ENCODE measurements around the gene PNMT. TPM values are rescaled to one million over a fixed set of nuclear protein-coding genes. Genes with fewer than 3 reads are reported as not detected.
"Not testable (repeated sequence)": the region's sequence is repeated elsewhere in the genome, so short reads cannot be mapped to it uniquely, and the experiment has no call there.

PNMT gene
- total and polyA plus RNA-seq, 7 donors = 5.9 to 15.3 (median 8.6) TPM

GRCh38 chr17:39694593-39694992 is 26.3 kb downstream of the PNMT start:
- TF ChIP-seq, protein P1, sequence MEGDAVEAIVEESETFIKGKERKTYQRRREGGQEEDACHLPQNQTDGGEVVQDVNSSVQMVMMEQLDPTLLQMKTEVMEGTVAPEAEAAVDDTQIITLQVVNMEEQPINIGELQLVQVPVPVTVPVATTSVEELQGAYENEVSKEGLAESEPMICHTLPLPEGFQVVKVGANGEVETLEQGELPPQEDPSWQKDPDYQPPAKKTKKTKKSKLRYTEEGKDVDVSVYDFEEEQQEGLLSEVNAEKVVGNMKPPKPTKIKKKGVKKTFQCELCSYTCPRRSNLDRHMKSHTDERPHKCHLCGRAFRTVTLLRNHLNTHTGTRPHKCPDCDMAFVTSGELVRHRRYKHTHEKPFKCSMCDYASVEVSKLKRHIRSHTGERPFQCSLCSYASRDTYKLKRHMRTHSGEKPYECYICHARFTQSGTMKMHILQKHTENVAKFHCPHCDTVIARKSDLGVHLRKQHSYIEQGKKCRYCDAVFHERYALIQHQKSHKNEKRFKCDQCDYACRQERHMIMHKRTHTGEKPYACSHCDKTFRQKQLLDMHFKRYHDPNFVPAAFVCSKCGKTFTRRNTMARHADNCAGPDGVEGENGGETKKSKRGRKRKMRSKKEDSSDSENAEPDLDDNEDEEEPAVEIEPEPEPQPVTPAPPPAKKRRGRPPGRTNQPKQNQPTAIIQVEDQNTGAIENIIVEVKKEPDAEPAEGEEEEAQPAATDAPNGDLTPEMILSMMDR (IDR thresholded peaks at IDR 0.05) = no peak
- Histone ChIP-seq H3K9me3 (no peaks in the 10 kb centered on the region), H3K27me3 (ENCODE audit: insufficient read depth in 3 of 3, low read length in 2 of 3) (no peaks in the 10 kb centered on the region), H3K4me3 (no peak overlapping the region), H3K36me3 (ENCODE audit: insufficient read depth in 1 of 2, low read depth in 1 of 2) (peaks cover 0 to 27% of the 10 kb centered on the region in 2 donors), H3K27ac (no peak overlapping the region), H3K4me1 (peaks cover 5% of the 10 kb centered on the region)
- ATAC-seq (no peak), DNase-seq (peak in 1 of 2 donors; percentile 3)
- intact Hi-C loops (cut with DNase I) = no loop called here
- WGBS, 3 donors = 86 to 93% (median 89%) methylated on average over 5 of the region's 5 CpGs

DNA sequence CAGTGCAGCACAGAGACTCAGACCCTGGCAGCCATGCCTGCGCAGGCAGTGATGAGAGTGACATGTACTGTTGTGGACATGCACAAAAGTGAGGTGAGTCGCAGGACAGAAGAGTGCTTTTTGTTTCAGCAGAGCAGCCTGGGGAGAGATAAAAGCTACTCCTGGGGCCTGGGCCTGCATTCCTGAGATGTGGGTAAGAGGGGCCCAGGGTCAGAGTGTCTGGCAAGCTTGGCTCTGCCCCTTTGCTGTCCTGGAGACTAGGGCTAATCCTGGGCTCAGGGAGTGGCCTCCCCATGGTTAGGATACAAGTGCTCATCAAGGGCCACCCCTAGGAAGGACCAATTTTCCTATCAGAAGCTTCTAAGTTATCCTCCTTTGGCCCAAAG is 26.8 kb downstream of the PNMT start:
- peaks cover 0 to 27% of the 10 kb centered on the region in 2 donors for H3K36me3 ChIP-seq (ENCODE audit: insufficient read depth in 1 of 2, low read depth in 1 of 2)
- H3K9me3 ChIP-seq = no peaks in the 10 kb centered on the region
- H3K4me3 ChIP-seq = no peak overlapping the region
- H3K27ac ChIP-seq = no peak overlapping the region
- peak in 1 of 2 donors; percentile 32 for DNase-seq
- TF ChIP-seq, protein P1 (IDR thresholded peaks at IDR 0.05) = no peak
- intact Hi-C loops (cut with DNase I) = no loop called here
- H3K27me3 ChIP-seq (ENCODE audit: insufficient read depth in 3 of 3, low read length in 2 of 3) = no peaks in the 10 kb centered on the region
- ATAC-seq = no peak
- WGBS, 3 donors = 92 to 96% (median 94%) methylated on average over 2 of the region's 2 CpGs
- H3K4me1 ChIP-seq = peaks cover 6% of the 10 kb centered on the region

DNA sequence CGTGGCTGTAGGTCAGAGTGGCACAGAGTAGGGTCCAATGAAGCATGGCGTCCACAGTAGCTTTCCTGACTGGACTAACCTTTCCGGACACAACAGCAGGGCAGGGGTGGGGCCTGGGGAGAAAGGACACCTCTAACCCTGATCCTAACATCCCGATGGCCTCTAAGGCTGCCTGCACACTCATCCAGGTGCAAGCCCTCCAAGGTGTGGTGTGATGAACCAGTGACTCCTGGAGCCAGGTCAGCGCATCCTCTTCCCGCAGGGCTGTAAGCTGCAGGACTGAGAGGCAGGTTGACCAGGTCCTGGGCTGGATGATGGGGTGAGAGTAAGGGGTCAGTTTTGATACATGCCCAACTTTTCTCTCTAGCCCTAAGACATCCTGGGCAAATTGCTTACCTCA is 28.5 kb downstream of the PNMT start:
- 85 to 86% (median 86%) methylated on average over 6 of the region's 6 CpGs for WGBS, 3 donors
- H3K4me1 ChIP-seq = peaks cover 14% of the 10 kb centered on the region
- H3K27me3 ChIP-seq (ENCODE audit: insufficient read depth in 3 of 3, low read length in 2 of 3) = no peaks in the 10 kb centered on the region
- H3K27ac ChIP-seq = no peak overlapping the region
- TF ChIP-seq, protein P1 (IDR thresholded peaks at IDR 0.05) = no peak
- H3K9me3 ChIP-seq = no peaks in the 10 kb centered on the region
- H3K4me3 ChIP-seq = no peak overlapping the region
- intact Hi-C loops (cut with DNase I) = no loop called here
- DNase-seq = peak in 1 of 2 donors; percentile 18
- H3K36me3 ChIP-seq (ENCODE audit: insufficient read depth in 1 of 2, low read depth in 1 of 2) = peaks cover 0 to 20% of the 10 kb centered on the region in 2 donors
- no peak for ATAC-seq

- ATAC-seq (no peak), DNase-seq (no peak)
- Histone ChIP-seq H3K9me3 (no peaks in the 10 kb centered on the region), H3K4me3 (no peak overlapping the region), H3K27ac (no peak overlapping the region), H3K27me3 (ENCODE audit: insufficient read depth in 3 of 3, low read length in 2 of 3) (no peaks in the 10 kb centered on the region), H3K4me1 (peaks cover 26% of the 10 kb centered on the region), H3K36me3 (ENCODE audit: insufficient read depth in 1 of 2, low read depth in 1 of 2) (peaks cover 0 to 18% of the 10 kb centered on the region in 2 donors)
- intact Hi-C loops (cut with DNase I) = no loop called here
- WGBS, 3 donors = 89 to 96% (median 90%) methylated on average over 5 of the region's 5 CpGs
- TF ChIP-seq, protein P1 (IDR thresholded peaks at IDR 0.05) = no peak
Observed at GRCh38 chr17:39697961-39698360, 29.7 kb downstream of the PNMT start.

DNA sequence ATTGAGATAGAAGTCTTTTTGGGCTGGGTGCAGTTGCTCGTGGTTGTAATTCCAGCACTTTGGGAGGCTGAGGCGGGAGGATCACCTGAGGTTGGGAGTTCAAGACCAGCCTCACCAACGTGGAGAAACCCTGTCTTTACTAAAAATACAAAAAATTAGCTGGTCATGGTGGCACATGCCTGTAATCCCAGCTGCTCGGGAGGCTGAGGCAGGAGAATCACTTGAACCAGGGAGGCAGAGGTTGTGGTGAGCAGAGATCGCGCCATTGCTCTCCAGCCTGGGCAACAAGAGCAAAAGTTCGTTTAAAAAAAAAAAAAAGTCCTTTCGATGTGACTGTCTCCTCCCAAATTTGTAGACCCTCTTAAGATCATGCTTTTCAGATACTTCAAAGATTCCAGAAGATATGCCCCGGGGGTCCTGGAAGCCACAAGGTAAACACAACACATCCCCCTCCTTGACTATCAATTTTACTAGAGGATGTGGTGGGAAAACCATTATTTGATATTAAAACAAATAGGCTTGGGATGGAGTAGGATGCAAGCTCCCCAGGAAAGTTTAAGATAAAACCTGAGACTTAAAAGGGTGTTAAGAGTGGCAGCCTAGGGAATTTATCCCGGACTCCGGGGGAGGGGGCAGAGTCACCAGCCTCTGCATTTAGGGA is 31.0 kb downstream of the PNMT start:
- H3K27me3 ChIP-seq (ENCODE audit: insufficient read depth in 3 of 3, low read length in 2 of 3); intact Hi-C loops (cut with DNase I); DNase-seq; ATAC-seq; H3K9me3 ChIP-seq: not testable (repeated sequence)
- Histone ChIP-seq H3K36me3 (ENCODE audit: insufficient read depth in 1 of 2, low read depth in 1 of 2) (peaks cover 0 to 13% of the 10 kb centered on the region in 2 donors), H3K4me1 (peaks cover 37% of the 10 kb centered on the region), H3K4me3 (peak overlapping the region; percentile 94), H3K27ac (peak overlapping the region; percentile 78)
- WGBS, 3 donors = 45 to 53% (median 46%) methylated on average over 11 of the region's 11 CpGs
